Naive thymus-derived CD4-positive, alpha-beta T cell (primary cell): ENCODE measurements around the gene ZBTB20. TPM values are rescaled to one million over a fixed set of nuclear protein-coding genes. Genes with fewer than 3 reads are reported as not detected.

Experiments used
- ATAC-seq: fragments of 150-1000 bp; cut with Tn5 transposase; 2 replicates; pipeline ENCODE4 v1.10.0; 2021; ENCODE audit warnings: mild to moderate bottlenecking, moderate library complexity
- CTCF ChIA-PET: fragments of 350-600 bp; sonication (Branson Sonifier 250); formaldehyde crosslinking; loops from one replicate; lab custom pipeline; 2021; ENCODE audit warnings: antibody characterized with exemption; lab: Charles Lee
- POLR2A ChIA-PET: fragments of 350-600 bp; sonication (Branson Sonifier 250); formaldehyde crosslinking; loops from one replicate; lab custom pipeline; 2021; ENCODE audit warnings: antibody characterized with exemption, inconsistent platforms; lab: Charles Lee
- DNase-seq, 9 donors: peaks; one replicate each; pipeline versions ENCODE4 v3.0.0 to v3.0.0-alpha.2; 2020 to 2022; ENCODE audit warnings: mixed read lengths in 1 of 9
- H3K27ac ChIP-seq: one replicate; pipeline ENCODE4 v1.7.0; 2013; ENCODE audit warnings: mild to moderate bottlenecking, low read depth, low read length, moderate library complexity
- H3K27me3 ChIP-seq, 2 donors: one replicate each; pipeline ENCODE4 v1.7.0; 2013; ENCODE audit warnings: low read length in 2 of 2, mild to moderate bottlenecking in 2 of 2, moderate library complexity in 2 of 2; ENCODE audit not compliant: control insufficient read depth in 2 of 2, insufficient read depth in 2 of 2
- H3K36me3 ChIP-seq, 3 experiments: 1 replicate in 2 of 3; 2 replicates in 1 of 3; pipeline ENCODE4 v1.7.0; 2013; ENCODE audit warnings: low read length in 3 of 3, mild to moderate bottlenecking in 3 of 3, moderate library complexity in 1 of 3; ENCODE audit not compliant: insufficient read depth in 3 of 3, control insufficient read depth in 2 of 3
- H3K4me1 ChIP-seq, 2 donors: one replicate each; pipeline ENCODE4 v1.7.0; 2013; ENCODE audit warnings: low read length in 2 of 2, mild to moderate bottlenecking in 2 of 2, moderate library complexity in 1 of 2; ENCODE audit not compliant: control insufficient read depth in 2 of 2, insufficient read depth in 2 of 2
- H3K4me3 ChIP-seq: 2 replicates; pipeline ENCODE4 v1.7.0; 2013; ENCODE audit warnings: mild to moderate bottlenecking, low read length
- H3K9me3 ChIP-seq, 3 experiments: 1 replicate in 2 of 3; 2 replicates in 1 of 3; pipeline ENCODE4 v1.7.0; 2013; ENCODE audit warnings: low read length in 3 of 3; ENCODE audit not compliant: control insufficient read depth in 2 of 3
- H3K27ac Mint-ChIP-seq, 9 donors: one replicate each; pipeline ENCODE4 v1.8.0; 2020 to 2022; ENCODE audit warnings: mixed read lengths in 9 of 9, mild to moderate bottlenecking in 8 of 9, moderate library complexity in 5 of 9, inconsistent platforms in 2 of 9
- H3K27me3 Mint-ChIP-seq, 5 donors: one replicate each; pipeline ENCODE4 v1.8.0; 2021 to 2022; ENCODE audit warnings: mixed read lengths in 5 of 5, mild to moderate bottlenecking in 1 of 5
- H3K36me3 Mint-ChIP-seq, 5 donors: one replicate each; pipeline ENCODE4 v1.8.0; 2020 to 2022; ENCODE audit warnings: mixed read lengths in 5 of 5, mild to moderate bottlenecking in 3 of 5, inconsistent platforms in 1 of 5
- H3K4me1 Mint-ChIP-seq, 7 donors: one replicate each; pipeline ENCODE4 v1.8.0; 2020 to 2022; ENCODE audit warnings: mixed read lengths in 7 of 7, mild to moderate bottlenecking in 3 of 7, inconsistent platforms in 1 of 7
- H3K4me3 Mint-ChIP-seq, 10 donors: one replicate each; pipeline ENCODE4 v1.8.0; 2020 to 2022; ENCODE audit warnings: mild to moderate bottlenecking in 10 of 10, mixed read lengths in 10 of 10, moderate library complexity in 6 of 10, inconsistent platforms in 2 of 10
- H3K9me3 Mint-ChIP-seq, 11 donors: one replicate each; pipeline ENCODE4 v1.8.0; 2020 to 2022; ENCODE audit warnings: mixed read lengths in 11 of 11, mild to moderate bottlenecking in 4 of 11, inconsistent platforms in 1 of 11, moderate library complexity in 1 of 11
- intact Hi-C, 2 donors: fragments of 100-400 bp; cut with micrococcal nuclease; formaldehyde crosslinking; loops; one replicate each; pipeline ENCODE4 v1.15.1; 2023
- polyA plus RNA-seq, 2 donors: library from polyadenylated mRNA; unstranded; fragments of 300-500 nt; fragmentation: Illumina TruSeq; gene quantifications; one replicate each; pipeline ENCODE4 v1.2.3, GENCODE V29; 2021
- total RNA-seq, 6 experiments: library from RNA in 5 of 6; stranded (reverse) in 5 of 6; gene quantifications; 1 replicate in 5 of 6; 2 replicates in 1 of 6; pipeline ENCODE4 v1.2.3 and lab custom pipeline; 2021 to 2026

Gene ZBTB20
- total and polyA plus RNA-seq, 7 experiments from 2014 or later, result 14.9 to 69.5 (median 59.2) TPM

- POLR2A ChIA-PET, result interaction anchor here (0.6 kb wide), 1 partner anchor 1303 kb away, joined by 3 read pairs; no protein-coding TSS in a partner anchor
- Histone ChIP-seq H3K27ac (no peak overlapping the region), H3K9me3 (no peaks in the 10 kb centered on the region), H3K4me3 (no peak overlapping the region), H3K36me3 (peaks cover 0 to 23% (median 0%) of the 10 kb centered on the region in 3 experiments), H3K27me3 (no peaks in the 10 kb centered on the region), H3K4me1 (no peaks in the 10 kb centered on the region)
- Mint-ChIP-seq H3K9me3 (no peaks in the 10 kb centered on the region), H3K27me3 (no peaks in the 10 kb centered on the region), H3K27ac (no peak overlapping the region), H3K36me3 (peaks cover 0 to 34% (median 17%) of the 10 kb centered on the region in 5 donors), H3K4me3 (no peak overlapping the region), H3K4me1 (peaks cover 0 to 5% (median 4%) of the 10 kb centered on the region in 7 donors)
- intact Hi-C loops, result no loop called here
- CTCF ChIA-PET, result no interaction called here
- ATAC-seq (no peak), DNase-seq (no peak)
These were observed 767.8 kb downstream of the ZBTB20 start for GRCh38 chr3:114379266-114379665.

- CTCF ChIA-PET, result interaction anchor here (0.6 kb wide), 1 partner anchor 1346 kb away, joined by 3 read pairs; no protein-coding TSS in a partner anchor
- POLR2A ChIA-PET, result interaction anchor here (0.6 kb wide), 1 partner anchor 1304 kb away, joined by 3 read pairs; no protein-coding TSS in a partner anchor
These were observed 768.3 kb downstream of the ZBTB20 start for GRCh38 chr3:114378760-114379159.

GRCh38 chr3:114377426-114377825 lies 769.7 kb downstream of the ZBTB20 start:
- H3K27ac Mint-ChIP-seq, result no peak overlapping the region
- no peaks in the 10 kb centered on the region for H3K27me3 Mint-ChIP-seq
- intact Hi-C loops, result no loop called here
- H3K9me3 Mint-ChIP-seq, result no peaks in the 10 kb centered on the region
- Histone ChIP-seq H3K4me1 (no peaks in the 10 kb centered on the region), H3K36me3 (peaks cover 0 to 23% (median 0%) of the 10 kb centered on the region in 3 experiments), H3K27ac (no peak overlapping the region), H3K9me3 (no peaks in the 10 kb centered on the region), H3K4me3 (no peak overlapping the region), H3K27me3 (no peaks in the 10 kb centered on the region)
- ChIA-PET POLR2A (interaction anchor here (0.9 kb wide), 1 partner anchor 39 kb away, joined by 3 read pairs; no protein-coding TSS in a partner anchor), CTCF (interaction anchor here (0.8 kb wide), 1 partner anchor 260 kb away, joined by 3 read pairs; no protein-coding TSS in a partner anchor)
- no peaks in the 10 kb centered on the region for H3K4me1 Mint-ChIP-seq
- peaks cover 0 to 43% (median 24%) of the 10 kb centered on the region in 5 donors for H3K36me3 Mint-ChIP-seq
- no peak overlapping the region for H3K4me3 Mint-ChIP-seq
- ATAC-seq (no peak), DNase-seq (no peak)

More at GRCh38 chr3:114378760-114379159, 768.3 kb downstream of the ZBTB20 start:
- H3K4me3 ChIP-seq, result no peak overlapping the region
- Mint-ChIP-seq H3K4me1 (no peaks in the 10 kb centered on the region), H3K36me3 (peaks cover 0 to 36% (median 17%) of the 10 kb centered on the region in 5 donors), H3K4me3 (no peak overlapping the region), H3K9me3 (no peaks in the 10 kb centered on the region), H3K27me3 (no peaks in the 10 kb centered on the region), H3K27ac (peak overlapping the region in 1 of 9 donors; percentile 28)
- intact Hi-C loops, result no loop called here
- no peak for ATAC-seq
- peaks cover 0 to 23% (median 0%) of the 10 kb centered on the region in 3 experiments for H3K36me3 ChIP-seq
- H3K9me3 ChIP-seq, result no peaks in the 10 kb centered on the region
- no peaks in the 10 kb centered on the region for H3K4me1 ChIP-seq
- DNase-seq, result no peak
- H3K27me3 ChIP-seq, result no peaks in the 10 kb centered on the region
- H3K27ac ChIP-seq, result no peak overlapping the region

- CTCF ChIA-PET, result interaction anchor here (0.8 kb wide), 1 partner anchor 259 kb away, joined by 3 read pairs; no protein-coding TSS in a partner anchor
- DNase-seq (no peak), ATAC-seq (no peak)
- Histone ChIP-seq H3K36me3 (peaks cover 0 to 23% (median 0%) of the 10 kb centered on the region in 3 experiments), H3K9me3 (no peaks in the 10 kb centered on the region), H3K27me3 (no peaks in the 10 kb centered on the region), H3K4me3 (no peak overlapping the region), H3K4me1 (no peaks in the 10 kb centered on the region), H3K27ac (no peak overlapping the region)
- Mint-ChIP-seq H3K9me3 (no peaks in the 10 kb centered on the region), H3K4me3 (no peak overlapping the region), H3K4me1 (peaks cover 0 to 3% (median 0%) of the 10 kb centered on the region in 7 donors), H3K27ac (no peak overlapping the region), H3K36me3 (peaks cover 0 to 50% (median 28%) of the 10 kb centered on the region in 5 donors), H3K27me3 (no peaks in the 10 kb centered on the region)
- POLR2A ChIA-PET, result no interaction called here
- intact Hi-C loops, result no loop called here
These were observed 770.4 kb downstream of the ZBTB20 start for GRCh38 chr3:114376516-114377185.

- Histone ChIP-seq H3K4me1 (no peaks in the 10 kb centered on the region), H3K27ac (no peak overlapping the region), H3K36me3 (peaks cover 0 to 23% (median 0%) of the 10 kb centered on the region in 3 experiments), H3K4me3 (no peak overlapping the region), H3K9me3 (no peaks in the 10 kb centered on the region), H3K27me3 (no peaks in the 10 kb centered on the region)
- intact Hi-C loops, result no loop called here
- H3K4me3 Mint-ChIP-seq, result no peak overlapping the region
- H3K36me3 Mint-ChIP-seq, result peaks cover 0 to 50% (median 28%) of the 10 kb centered on the region in 5 donors
- CTCF ChIA-PET, result interaction anchor here (1.1 kb wide), 1 partner anchor 8 kb away, joined by 3 read pairs; no protein-coding TSS in a partner anchor
- H3K4me1 Mint-ChIP-seq, result peaks cover 0 to 3% (median 0%) of the 10 kb centered on the region in 7 donors
- H3K27me3 Mint-ChIP-seq, result no peaks in the 10 kb centered on the region
- no peak overlapping the region for H3K27ac Mint-ChIP-seq
- POLR2A ChIA-PET, result no interaction called here
- no peaks in the 10 kb centered on the region for H3K9me3 Mint-ChIP-seq
- DNase-seq (no peak), ATAC-seq (no peak)
These were observed 771.3 kb downstream of the ZBTB20 start for GRCh38 chr3:114375608-114376421.

- Mint-ChIP-seq H3K9me3 (no peaks in the 10 kb centered on the region), H3K27me3 (no peaks in the 10 kb centered on the region), H3K36me3 (peaks cover 0 to 55% (median 28%) of the 10 kb centered on the region in 5 donors), H3K4me1 (peaks cover 0 to 3% (median 0%) of the 10 kb centered on the region in 7 donors), H3K4me3 (no peak overlapping the region), H3K27ac (no peak overlapping the region)
- Histone ChIP-seq H3K36me3 (peaks cover 0 to 10% (median 0%) of the 10 kb centered on the region in 3 experiments), H3K4me3 (no peak overlapping the region), H3K9me3 (no peaks in the 10 kb centered on the region), H3K4me1 (no peaks in the 10 kb centered on the region), H3K27ac (no peak overlapping the region), H3K27me3 (no peaks in the 10 kb centered on the region)
- no peak for ATAC-seq
- no peak for DNase-seq
- intact Hi-C loops, result no loop called here
- CTCF ChIA-PET, result interaction anchor here (1.1 kb wide), 1 partner anchor 9 kb away, joined by 3 read pairs; no protein-coding TSS in a partner anchor
- POLR2A ChIA-PET, result interaction anchor here (0.8 kb wide), 1 partner anchor 52 kb away, joined by 3 read pairs; no protein-coding TSS in a partner anchor
These were observed 772.6 kb downstream of the ZBTB20 start for GRCh38 chr3:114374433-114374990.
